Hematopoietic multipotent progenitor cell treated with erythropoietin and hydrocortisone succinate and interleukin-3 and kit ligand, for 8 days (in vitro differentiated cells): ENCODE results near the gene PDPK1.
A peak's percentile ranks its signal among the peaks of the same experiment; 100 is the strongest.
"Not testable (repeated sequence)": the region's sequence is repeated elsewhere in the genome, so short reads cannot be mapped to it uniquely, and the experiment has no call there.

Source experiments
- DNase-seq: peaks from one replicate; pipeline ENCODE4 v3.0.0-alpha.2; 2015

PDPK1 gene

DNA sequence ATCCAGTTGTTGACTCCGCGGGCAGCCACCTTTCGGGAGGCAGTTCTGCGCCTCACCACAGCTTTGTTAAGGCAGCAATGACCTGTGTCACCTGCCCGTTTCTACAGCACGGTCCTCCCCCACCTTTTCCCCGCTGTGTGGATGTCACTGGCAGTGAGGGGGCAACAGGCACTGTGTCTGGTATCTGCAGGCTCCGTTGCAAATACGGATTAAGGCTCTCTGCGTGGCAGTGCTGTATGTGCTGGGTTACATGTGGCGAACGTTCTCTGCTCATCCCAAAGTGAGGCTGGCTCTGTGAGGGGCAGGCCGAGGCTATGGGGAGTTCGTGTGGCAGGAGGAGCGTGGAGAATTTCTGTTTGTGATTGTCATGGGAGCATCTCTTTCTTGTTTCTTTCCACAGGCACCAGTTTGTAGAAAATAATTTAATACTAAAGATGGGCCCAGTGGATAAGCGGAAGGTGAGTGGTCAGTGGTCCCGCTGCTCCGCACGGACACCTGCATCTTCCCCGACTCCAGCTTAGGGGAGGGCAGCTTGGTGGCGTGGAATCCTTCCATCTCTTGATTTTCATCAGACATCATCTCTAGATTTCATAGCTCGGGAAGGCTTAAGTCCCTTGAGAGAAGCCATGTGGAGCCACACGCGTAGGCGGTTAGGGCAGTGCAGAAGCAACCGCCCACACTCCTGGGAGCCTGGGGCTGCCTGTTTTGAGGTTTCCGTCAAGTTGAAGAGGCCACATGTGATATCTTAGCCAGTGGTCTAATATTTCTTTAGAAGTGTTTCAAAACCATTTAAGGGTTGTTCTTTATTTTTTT is 57.8 kb downstream of the PDPK1 start:
- no peak for DNase-seq

DNA sequence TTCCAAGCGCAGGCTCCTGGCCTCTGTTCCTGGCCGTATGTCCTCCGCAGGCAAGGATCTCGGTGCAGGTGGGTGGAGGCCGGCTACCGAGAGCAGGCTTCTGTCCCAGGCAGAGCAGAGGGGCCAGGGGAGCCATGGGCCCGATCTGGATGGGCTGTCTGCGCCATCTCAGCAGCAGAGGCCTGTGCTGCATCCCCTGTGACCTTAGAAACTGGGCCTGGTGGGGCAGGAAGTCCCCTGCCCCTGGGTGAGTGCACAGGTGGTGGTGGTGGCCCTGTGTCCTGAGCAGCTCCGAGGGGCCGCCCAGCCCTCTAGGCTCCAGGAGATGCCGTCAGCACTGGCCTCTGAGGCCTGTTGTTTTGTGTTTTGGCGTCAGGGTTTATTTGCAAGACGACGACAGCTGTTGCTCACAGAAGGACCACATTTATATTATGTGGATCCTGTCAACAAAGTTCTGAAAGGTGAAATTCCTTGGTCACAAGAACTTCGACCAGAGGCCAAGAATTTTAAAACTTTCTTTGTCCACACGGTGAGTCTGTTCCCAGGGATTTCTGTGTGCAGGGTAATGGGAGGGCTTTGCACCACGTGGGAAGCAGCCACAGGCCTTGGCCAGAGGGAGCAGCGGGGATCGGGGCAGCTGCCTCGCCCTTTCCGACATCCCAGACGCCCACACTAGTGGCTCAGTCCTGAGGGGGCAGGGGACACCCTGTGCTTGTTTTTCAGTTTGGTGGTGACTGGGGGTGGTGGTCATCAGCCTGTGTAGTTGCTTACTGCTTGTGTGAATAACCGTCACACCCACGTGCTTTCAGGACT is 59.1 kb downstream of the PDPK1 start:
- no peak for DNase-seq

DNA sequence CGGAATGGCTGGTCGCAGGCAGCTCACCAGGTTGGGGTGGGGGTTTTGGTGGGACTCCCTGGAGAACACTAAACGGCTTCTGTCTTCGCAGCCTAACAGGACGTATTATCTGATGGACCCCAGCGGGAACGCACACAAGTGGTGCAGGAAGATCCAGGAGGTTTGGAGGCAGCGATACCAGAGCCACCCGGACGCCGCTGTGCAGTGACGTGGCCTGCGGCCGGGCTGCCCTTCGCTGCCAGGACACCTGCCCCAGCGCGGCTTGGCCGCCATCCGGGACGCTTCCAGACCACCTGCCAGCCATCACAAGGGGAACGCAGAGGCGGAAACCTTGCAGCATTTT is 59.7 kb downstream of the PDPK1 start:
- DNase-seq = no peak

DNA sequence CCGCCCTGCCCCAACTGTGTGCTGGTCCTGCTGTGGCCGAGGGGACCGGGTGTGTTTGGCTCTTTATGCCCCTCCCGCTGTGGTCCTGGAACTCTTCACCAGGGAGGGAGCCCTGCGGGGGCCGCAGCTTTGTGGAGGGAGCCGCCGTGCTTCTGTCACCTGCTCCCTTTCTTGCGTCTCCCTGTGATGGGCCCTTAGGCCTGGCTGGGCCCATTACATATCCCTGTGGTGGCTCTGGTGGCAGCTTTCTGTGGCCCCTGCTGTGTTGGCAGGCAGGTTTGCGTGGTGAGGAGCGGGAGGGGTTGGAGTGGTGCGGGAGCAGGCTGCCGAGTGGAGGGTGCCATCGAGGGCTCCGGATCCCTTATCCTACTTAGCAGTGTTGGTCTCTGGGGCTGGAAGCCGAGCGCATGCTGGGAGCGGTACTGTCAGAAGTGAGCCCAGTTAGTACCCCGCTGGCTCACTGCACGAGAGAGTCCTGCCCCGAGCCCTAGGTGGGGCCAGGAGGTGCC is 60.4 kb downstream of the PDPK1 start:
- DNase-seq = no peak

DNA sequence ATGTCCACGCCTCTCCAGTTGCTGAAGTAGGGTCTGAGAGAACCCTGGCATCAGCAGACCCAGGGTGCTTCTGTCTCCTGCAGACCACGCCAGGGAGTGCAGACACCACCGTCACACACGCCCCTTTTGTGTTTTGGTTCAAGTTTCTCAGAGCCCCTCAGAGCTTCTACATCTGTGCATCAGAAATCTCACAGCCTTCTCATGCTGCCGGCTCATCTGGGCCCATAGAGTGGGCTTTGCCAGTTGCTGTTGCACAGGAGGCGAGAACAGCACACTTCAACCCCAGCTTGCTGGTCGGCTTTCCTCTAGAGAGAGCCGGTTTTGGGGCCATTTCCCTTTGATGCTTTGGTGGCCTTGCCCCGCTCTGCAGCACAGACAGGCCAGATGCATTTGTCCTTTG is 60.9 kb downstream of the PDPK1 start:
- DNase-seq = no peak

DNA sequence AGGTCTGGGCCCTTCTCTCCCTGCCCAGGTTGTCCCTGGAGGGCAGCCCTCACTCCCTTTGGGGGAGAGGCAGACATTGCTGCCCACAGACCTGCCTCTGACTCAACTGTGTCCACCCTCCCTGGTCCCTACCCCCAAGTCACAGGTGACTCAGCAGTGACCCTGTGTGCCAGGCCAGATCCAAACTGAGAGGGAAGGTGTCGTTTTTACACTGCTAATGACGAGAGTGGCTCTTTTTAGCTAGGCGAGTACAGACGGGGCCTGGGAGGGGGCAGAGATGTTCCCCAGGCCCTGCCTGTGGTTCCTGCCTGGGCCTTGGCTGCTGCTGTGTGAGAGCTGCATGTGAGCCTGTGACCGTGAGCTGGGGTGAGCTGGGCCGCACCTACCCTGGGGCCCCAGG is 61.3 kb downstream of the PDPK1 start:
- not testable (repeated sequence) for DNase-seq

DNA sequence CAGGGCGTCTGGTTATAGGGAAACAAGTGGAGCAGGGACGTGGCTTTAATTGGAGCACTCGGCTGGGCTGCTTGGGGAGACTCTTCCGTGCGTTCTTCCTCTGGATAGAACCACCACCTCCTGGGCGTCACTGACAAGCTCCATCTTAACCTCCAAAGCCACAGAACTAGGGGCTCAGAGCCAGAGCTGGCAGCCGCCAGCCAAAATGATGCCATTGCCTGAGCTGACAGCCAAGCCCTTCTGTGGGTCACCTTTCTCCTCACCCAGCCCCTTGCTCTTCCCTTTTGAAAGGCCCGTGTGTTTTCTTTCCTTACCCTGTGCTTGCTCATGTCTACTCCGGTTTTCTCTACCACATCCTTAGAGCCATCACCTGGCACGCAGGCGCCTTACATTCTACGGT is 62.0 kb downstream of the PDPK1 start:
- not testable (repeated sequence) for DNase-seq

DNA sequence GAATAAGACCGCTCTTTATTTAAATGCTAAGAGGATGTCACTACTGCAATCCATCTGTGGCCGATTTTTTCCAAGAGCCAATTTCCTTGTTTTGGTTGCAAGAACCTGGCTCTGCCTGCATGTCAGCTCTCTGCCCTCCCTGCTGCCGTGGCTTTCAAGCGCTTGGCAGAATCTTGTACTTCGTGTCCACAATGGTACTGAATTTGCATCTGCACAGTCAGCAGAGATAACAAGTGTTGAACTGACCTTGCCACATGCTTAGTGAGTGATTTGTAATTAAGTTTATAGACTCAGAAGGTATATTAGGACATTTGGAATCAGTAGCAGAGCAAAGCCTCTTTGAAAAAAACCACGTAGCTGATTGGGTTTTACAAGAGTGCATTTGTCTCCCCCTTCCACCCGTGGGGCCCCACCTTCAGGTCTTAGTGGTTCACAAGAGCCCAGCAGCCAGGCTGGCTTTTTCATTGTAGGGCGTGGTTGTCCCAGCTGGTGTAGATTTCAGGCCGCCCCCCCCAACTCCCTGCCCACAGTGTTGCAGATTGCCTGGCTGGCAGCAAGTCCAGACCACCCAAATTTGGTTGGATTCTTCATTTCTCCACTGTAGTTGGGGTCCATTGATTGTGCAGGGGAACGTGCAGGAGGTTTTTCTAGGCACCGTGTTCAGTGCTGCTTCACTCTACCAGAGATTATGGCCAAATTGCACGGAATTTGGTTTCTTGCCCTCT is 63.6 kb downstream of the PDPK1 start:
- DNase-seq = not testable (repeated sequence)

DNA sequence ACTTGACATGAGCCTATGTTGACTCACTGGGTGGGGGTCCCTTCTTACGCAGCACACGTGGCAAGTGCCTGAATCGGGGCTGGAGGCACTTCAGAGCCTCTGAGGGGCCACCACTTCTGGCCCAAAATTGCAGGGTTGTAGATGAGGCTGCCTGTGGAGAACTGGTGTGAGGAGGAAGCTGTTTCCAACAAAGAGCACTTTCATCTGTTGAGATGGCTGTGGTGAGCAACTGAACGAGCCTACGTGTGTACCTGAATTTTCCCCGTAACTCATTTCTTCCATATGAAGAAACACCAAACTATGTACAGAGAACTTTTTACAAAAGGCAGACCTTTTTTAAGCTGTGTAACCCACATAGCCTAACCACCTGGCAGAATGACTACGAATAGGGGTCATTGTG is 64.4 kb downstream of the PDPK1 start:
- DNase-seq = not testable (repeated sequence)

DNA sequence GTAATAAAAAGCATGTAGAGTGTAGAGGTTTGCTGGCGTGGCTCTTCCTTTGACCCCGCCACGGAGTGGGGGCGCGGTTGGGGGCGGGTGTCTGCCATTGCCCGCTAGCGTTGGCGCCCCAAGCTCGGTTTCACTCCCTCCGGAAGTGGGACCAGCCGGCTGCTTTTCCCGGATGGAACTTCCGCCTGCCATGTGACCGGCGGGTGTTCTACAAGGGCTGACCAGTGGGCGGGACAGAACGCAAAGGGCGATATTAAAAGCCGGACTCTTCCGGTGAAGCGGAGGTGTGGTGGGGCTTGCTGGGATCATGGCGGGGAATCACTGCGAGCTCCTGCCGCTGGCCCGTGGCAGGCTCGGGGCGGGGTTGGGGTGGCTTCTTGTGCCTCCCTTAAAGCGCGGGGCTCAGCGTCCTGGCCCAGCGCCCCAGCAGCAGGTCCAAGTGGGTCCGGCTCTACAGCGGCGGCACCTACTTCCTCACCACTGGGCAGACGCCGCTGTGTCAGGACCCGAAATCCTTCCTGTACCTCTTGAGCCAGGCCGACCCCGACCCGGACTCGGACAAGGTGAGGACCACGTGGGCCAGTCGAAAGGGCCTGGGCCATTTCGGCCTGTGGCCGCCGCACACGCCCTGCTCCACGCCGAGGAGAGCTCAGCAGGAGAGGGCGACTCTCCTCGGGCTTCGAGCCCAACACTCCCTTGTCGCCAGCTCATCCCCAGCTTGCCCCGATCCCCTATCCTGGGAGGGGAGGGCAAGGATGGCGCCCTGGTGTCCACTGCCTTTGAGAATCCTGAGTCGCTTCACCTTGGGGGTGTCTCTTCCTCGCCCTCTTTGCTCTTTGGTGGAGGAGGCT is 65.6 kb downstream of the PDPK1 start:
- peak; percentile 97 for DNase-seq

DNA sequence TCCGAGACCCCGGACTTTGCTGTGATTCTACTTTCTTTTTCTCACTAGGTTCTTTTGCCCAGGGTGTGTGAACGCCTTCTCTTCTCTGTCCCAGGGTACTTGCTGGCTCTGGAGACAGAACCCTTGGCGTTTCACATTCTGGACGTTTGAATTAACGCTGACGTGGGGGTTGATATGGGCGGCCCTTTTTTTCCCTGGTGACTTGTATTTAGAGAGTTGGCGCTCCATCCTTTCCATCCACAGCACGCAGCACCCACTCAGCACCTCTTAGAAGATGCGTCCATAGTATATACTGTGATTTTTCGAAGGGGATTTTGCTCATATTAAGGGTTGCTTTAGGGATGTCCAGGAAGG is 66.2 kb downstream of the PDPK1 start:
- DNase-seq = peak; percentile 16

DNA sequence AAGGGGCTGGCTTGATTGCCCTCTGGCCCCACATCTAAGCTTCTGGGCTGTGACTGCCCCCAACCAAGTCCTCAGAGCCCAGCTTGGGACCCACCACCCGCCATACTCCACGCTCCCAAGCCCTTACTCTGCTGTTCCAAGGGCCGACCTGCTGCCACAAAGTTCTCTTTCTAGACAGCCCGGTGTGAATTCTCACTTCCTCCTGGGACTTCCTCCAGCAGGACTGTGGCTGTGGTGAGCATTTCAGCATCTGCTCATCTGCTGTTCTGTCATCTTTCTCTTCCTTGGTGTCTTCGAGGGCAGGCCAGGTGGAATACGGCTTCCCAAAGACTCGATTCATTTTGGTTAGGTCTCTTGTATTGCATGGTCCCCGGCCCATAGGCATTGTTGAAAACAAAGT is 69.0 kb downstream of the PDPK1 start:
- DNase-seq = not testable (repeated sequence)

DNA sequence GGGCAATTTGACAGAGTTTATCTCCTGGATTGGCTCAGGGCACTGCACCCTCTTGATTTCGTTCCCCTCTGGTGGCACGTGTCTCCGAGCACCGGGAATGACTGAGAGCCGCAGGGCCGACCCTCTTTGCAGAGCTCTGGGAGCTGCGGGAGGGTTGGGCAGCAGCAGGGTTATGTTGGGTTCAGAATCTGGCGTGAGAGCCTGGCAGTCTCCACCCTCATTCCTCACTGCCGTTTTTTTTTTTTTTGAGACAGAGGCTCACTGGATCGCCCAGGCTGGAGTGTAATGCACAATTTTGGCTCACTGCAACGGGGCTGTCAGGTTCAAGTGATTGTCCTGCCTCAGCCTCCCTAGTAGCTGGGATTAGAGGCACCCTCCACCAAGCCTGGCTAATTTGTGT is 71.5 kb downstream of the PDPK1 start:
- not testable (repeated sequence) for DNase-seq

DNA sequence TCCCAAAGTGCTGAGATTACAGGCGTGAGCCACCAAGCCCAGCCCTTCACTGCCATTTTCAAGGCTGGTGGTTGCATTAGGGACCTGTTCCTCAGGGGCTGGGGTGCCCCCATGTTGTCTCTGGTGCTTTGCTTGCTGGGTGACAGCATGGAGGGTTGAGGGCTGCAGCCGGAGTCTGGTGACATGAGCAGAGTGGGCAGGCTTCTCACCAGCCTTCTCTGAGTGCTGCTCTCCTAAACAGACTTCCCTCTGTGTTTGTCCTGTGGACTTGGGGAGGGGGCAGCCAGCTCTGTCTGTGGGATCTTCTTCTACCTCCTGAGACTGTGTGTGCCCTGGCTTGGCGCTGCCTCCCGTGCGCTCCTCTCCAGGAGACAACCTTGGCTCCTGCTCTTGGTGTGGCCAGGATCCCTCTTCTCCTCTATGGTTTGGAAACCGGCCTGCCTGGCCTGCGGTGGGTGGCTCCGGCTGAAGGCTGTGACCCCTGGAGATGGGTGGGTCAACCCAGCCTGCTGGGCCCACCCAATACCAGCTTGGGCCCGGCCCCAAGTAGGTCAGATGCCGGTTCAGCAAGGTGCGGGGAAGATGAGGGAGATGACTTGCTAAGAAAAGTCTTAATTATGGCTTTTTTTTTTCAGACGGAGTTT is 72.1 kb downstream of the PDPK1 start:
- no peak for DNase-seq

DNA sequence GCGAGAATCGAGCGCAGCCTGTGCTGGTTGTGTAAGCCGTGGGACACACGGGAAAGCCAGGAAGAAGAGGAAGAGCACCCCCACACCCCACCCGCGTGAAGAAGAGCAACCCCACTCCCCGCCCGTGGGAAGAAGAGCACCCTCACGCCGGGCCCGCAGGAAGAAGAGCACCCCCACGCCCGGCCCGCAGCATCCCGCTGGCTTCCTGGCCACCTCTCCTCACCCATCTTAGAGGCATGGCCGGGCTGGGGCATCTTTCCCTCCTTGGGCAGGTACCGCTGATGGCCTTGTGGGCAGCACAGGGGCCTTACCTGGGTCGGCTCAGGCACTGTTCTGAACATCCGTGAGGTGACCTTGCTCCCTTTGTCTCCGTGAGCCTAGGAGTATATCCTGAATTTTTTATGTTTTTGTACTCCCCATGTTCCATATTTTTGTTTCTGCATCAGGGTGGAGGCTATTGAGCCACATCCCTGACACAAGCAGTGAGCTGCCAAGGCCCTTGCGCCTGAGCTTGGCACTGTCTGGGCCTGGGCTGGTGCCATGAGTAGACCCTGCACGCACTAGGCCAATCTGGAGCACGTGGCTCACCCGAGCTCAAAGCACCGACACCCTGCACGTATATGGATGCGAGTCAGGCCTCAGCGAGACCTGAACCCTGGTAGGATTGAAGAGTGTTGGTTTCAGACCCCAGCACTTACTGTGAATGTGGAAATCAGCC is 73.1 kb downstream of the PDPK1 start:
- no peak for DNase-seq

DNA sequence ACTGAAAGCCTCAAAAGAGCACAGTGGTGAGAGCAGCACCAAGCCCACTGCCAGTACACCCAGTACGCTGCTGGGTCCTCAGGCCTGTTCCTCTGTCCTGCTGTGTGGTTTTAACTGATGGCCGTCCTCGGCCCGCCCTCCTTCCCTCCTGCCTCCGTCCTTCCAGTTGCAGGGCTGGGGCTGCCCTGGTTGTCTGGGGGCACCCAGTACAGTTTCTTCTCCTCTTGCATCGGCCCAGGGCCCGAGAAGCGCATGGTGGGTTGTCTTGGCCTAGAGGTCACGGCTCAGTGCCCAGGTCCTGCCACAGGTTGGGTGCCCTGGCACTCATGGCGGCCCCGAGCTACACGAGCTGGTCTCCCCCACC is 73.7 kb downstream of the PDPK1 start:
- DNase-seq = no peak

DNA sequence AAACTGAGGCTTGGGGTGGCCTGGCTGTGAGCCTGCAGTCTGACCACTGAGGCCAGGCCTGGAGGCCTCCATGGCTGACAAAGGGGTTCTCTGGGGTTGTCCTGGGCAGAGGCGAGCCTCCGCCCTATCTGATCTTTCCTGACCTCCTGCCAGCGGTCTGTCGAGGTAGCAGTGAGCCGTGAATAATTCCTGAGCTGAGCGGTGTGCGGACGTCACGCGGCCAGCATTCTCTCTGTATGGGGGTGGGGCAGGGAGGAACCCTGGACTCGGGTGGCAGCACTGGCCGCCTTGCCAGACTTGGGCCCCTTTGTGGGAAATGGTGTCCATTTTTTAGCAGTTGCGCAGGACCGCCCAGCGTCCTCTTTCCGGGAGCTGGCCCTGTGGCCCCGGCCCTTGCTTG is 74.1 kb downstream of the PDPK1 start:
- DNase-seq = not testable (repeated sequence)

DNA sequence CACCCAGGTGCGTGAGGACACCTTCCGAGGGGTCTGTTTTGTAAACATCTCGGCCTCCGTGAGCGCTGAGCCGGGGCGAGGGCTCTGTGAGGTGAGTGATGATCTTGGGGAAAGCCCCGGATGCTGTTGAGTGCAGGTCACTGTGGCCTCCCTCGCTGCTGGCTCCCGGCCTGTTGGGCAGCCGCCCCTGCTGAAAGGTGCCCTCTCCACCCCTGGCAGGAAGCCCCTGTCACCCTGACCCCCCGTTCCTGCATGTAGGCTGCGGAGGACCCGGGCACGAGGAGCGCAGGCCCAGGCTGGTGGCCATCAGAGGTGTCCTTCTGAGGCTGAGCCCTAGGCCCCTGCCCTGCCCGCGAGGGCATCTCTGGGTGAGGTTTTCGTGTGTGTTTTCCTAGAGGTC is 75.4 kb downstream of the PDPK1 start:
- not testable (repeated sequence) for DNase-seq

DNA sequence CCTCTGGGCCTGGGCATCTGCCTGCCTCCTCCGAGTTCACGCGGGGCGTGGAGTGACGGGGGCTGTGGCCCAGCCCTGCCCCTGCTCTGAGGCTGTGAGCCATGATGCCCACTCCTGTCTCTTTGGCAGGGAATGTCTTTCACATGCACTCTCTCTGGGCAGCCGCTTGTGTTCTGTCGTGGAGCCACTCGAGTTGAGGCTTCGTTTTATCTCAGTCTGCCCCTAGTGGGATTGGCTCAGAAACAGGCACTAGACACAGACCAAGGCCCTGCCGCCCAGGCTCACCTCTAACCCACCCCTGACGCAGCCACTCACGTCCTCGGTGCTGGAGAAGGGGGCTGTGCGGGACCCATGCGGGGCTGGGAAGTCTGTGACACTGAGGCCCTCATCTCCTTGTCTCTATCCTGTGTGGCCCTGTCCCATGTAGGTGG is 77.0 kb downstream of the PDPK1 start:
- no peak for DNase-seq

DNA sequence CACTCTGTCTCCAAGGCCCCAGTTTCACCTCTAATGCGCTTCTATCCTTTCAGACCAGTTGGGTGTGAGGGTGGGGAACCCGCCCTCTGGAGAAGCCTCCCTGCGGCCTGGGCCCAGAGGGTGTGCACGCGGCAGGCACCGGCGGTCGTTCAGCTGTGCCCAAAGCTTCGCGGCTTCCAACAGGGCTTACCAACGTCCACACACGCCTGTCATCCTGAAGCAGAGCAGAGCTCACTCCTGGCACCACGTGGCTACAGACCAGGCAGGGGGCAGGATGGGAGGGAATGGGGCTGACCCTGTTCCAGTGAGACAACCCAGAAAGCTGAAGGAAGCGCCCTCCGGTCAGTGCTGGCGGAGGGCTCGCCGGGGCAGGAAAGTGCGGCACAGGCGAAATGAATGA is 81.1 kb downstream of the PDPK1 start:
- DNase-seq = not testable (repeated sequence)

DNA sequence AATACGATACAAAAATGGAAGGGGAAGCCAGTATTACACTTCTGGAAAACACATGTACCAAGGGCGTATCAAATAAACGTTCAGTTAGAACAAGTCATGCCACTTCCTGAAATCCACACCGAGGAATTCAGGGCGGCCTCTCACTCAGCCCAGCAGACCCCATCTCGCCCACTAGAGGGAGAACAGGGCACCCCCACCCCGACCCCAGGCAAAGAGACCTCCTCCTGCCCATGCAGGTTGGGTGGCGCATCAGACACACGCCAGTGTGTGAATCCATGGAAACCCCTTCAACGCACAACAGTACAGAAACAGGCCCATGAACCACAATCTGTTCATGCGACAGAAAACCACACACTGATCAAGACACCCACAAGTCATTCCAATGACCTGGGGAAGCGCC is 81.8 kb downstream of the PDPK1 start:
- not testable (repeated sequence) for DNase-seq
